Measurements from ENCODE around the gene SLC8A1.

The SLC8A1 gene

DNA sequence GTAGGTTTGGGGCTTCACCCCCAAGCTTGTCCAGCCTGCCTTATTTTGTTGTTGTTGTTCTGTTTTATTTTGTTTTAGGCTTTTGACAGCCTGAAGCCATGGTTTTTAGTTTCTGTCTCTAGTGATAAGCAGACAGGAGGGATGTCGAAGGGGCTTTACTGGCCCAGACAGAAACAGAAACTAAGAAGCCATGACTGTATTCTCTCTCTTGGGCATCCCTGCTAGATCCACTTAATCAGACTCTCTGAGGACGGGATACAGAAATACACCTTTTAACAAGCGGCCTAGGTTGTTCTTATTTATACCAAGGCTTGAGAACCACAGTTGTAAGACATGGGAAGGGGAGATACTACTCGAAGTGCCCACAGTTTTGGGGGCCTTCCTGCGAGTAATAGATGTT is 330.9 kb downstream of the SLC8A1 start:
- DNase-seq (ENCODE audit: low read depth in 2 of 3, low spot score in 1 of 3): no peak

DNA sequence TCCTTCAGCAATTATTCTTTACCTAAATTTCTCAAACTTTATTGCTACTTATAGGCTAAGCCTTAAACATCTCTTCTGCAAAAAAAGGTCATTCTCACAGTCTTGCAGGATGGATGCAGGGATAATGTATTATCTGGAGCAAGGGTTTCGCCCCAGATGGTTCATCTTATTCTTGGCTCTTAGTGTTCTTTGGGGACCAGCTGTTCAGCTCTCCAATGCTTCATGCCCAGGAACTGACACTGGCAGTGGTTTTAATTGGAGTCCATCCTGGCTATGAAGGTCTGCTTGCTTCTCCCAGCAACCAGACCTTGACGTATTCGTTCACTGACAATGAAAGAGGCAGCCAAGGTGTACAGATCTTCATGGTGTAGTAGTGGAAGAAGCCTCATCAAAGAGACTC is 331.9 kb downstream of the SLC8A1 start:
- no peak for DNase-seq (ENCODE audit: low read depth in 2 of 3, low spot score in 1 of 3)

- no peak for DNase-seq (ENCODE audit: low read depth in 2 of 3, low spot score in 1 of 3)
Measured at GRCh38 chr2:40118622-40119021, 333.3 kb downstream of the SLC8A1 start.

DNA sequence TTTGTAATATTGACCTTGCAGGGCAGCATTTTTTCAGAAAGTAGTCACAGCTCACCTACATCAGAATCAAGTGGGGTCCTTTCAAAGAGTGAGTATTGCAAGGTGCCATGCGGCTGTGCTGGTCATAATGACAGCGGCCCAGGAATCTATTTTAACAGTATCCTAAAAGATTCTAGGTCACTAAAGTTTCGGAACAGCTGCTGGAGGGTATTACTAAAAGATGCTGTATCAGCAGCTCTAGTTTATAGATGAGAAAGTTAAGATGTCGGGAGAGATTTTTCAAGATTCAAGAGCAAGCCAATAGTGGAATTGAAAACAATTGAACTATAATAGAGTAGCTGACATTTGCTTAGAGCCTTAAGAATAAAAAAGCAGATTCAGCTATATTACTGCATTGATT is 336.0 kb downstream of the SLC8A1 start:
- DNase-seq (ENCODE audit: low read depth in 2 of 3, low spot score in 1 of 3): no peak

GRCh38 chr2:40115348-40115747 is 336.5 kb downstream of the SLC8A1 start:
- no peak for DNase-seq (ENCODE audit: low read depth in 2 of 3, low spot score in 1 of 3)

DNA sequence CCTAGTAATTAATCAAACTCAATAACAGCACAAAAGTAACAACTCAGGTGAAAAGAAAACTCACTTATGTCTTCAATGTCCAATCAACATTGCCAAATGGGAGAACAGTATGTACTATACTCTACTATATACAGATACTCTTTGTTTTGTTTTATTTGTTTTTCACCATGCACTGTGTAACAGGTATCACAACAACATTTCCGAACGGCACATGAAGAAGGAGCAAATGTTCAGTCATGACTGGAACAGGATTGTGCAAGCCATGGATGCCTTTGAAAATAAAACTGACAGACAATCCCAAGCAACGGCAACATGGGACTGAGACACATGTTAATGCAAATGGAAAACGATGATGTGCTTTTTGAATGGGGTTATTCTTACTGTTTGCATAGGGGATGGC is 337.9 kb downstream of the SLC8A1 start:
- no peak for DNase-seq (ENCODE audit: low read depth in 2 of 3, low spot score in 1 of 3)

DNA sequence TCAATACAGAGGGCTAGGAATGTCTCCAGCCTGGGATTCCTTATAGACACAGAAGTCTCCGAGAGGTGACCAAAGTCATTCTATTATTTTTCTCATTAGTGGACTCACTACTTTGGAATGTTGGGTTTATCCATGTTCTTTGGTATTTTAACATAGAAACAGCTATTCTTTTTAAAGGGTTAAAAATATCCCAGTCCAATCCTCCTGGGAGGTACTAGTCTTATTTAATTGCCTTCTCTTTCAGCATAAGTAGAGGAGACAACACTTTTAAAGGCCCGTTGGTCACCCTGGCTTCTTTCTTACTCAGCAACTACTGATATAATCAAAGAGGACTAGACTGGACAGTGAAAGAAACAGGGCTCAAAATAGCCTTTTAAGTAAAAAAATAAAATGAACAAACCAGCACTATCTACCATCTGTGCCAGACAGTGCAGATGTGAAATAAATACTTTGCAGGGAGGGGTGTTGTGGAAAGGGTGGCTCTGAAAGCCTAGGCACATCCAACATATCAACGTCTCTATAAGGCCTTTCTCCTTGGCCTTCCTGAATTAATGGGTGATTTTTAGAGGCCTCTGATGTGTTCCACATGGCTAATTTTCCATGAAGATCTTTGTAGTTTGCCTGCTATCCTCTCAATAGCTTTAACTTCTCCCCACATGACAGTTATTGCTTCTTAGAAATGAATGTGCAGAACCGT is 338.5 kb downstream of the SLC8A1 start:
- no peak for DNase-seq (ENCODE audit: low read depth in 2 of 3, low spot score in 1 of 3)

DNA sequence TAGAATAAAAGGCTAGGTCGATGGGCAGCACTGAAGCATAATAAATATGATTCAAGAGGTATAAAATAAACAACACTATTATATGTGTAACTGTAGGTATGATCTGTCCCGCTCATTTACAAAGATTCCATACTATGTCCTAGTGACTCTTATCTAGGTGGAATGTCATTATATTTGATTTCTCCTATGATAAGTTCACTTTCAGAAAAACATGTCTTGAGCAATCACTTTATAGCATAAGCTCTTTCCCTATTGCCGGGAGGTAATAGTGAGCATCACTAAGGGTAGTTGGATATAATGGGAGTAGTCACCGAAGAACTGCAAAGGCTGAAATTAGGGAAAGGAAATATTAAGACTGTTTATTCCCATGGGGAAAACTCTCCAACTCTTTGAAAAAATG is 342.5 kb downstream of the SLC8A1 start:
- no peak for DNase-seq (ENCODE audit: low read depth in 2 of 3, low spot score in 1 of 3)

DNA sequence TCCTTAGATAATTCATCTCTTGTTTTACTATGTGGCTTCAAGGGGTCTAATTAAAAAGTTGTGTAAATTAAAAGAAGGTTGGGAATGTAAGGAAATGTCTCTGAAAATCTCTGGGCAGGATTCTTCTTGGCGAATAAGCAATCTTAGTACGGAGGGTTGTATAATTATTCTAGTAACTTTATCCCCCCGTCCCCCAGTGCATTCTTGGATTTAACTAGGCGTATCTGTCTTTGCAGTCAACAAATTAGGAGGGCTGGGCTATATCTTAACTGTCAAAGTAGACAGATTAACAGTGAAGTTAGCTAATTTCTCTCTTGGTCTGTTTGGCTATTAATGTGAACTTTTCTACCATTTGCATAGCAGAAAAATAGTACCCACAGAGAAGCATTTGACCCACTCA is 343.0 kb downstream of the SLC8A1 start:
- DNase-seq (ENCODE audit: low read depth in 2 of 3, low spot score in 1 of 3): no peak

GRCh38 chr2:40106061-40106460 is 345.8 kb downstream of the SLC8A1 start:
- DNase-seq (ENCODE audit: low read depth in 2 of 3, low spot score in 1 of 3): no peak

DNA sequence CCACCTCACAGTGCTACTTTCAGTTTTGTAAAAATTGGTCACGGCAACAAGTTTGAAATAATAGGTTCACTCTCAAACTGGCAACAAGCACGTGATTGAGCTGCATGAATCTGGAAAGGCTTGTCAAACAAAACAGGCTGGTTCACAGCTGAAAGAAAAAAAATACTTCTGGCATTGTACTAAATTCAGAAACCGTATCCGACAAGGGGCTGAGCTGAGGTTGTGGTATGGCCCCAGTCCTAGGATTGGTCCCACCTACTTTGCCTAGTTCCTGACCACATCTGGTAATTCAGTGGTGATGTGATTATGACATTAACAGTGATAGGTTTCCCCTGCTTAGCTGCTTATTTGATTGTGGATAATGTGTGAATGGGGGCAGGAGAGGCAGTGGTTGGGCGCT is 346.3 kb downstream of the SLC8A1 start:
- DNase-seq (ENCODE audit: low read depth in 2 of 3, low spot score in 1 of 3): no peak

- no peak for DNase-seq (ENCODE audit: low read depth in 2 of 3, low spot score in 1 of 3)
Measured at GRCh38 chr2:40103590-40103989, 348.3 kb downstream of the SLC8A1 start.

- no peak for DNase-seq (ENCODE audit: low read depth in 2 of 3, low spot score in 1 of 3)
Measured at GRCh38 chr2:40103163-40103562, 348.7 kb downstream of the SLC8A1 start.

- no peak for DNase-seq (ENCODE audit: low read depth in 2 of 3, low spot score in 1 of 3)
Measured at GRCh38 chr2:40102447-40102846, 349.4 kb downstream of the SLC8A1 start.

DNA sequence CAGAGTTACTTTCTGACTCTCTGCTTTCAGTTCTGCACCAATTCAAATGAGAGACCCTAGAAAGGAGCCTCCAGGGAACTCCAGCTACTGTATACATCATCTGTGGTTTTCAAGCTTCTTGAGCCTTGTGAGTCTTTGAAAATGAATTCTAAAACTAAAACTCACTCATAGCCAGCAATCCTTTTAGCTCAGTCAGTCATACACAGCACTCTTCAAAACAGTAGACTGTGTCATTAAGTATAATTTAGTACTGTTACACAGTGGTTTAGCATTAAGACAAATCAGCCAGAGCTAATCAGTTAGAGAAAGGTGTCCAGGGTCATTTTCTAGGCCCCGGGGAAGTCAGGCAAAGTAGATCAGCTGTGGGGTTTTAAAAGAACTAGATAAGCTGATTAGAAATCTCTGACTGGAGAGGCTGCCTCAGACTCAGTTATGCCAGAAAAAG is 350.7 kb downstream of the SLC8A1 start:
- no peak for DNase-seq (ENCODE audit: low read depth in 2 of 3, low spot score in 1 of 3)

- no peak for DNase-seq (ENCODE audit: low read depth in 2 of 3, low spot score in 1 of 3)
Measured at GRCh38 chr2:40100676-40101075, 351.2 kb downstream of the SLC8A1 start.

DNA sequence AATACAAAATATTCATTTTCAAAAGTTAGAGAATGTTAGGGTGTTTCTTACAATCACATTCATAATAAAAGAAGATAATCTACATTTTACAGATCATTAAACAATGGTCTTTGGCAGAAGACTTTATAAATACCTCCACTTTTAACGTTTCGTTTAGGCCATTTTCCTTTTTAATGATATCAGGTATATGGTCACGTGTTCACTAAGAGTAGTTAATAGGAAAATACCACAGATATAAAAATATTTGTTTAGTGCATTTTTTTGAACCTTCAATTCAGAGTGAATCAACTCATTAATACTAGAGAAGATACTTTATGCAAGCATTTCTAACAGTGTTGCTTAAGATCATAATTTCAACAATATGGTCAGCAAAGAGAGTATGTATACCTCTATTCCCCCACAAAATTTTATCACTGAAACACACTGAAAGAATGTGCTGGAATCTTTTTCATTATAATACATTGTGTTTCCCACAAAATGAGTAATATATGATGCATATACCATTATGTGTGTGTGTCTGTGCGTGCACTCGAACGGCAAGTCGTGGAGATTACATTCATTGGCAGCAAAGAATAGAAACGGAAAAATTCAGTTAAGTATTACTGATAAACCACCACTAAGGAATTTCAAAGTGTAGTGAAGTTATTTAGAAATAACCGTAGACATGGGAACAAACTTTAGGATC is 353.0 kb downstream of the SLC8A1 start:
- no peak for DNase-seq (ENCODE audit: low read depth in 2 of 3, low spot score in 1 of 3)

DNA sequence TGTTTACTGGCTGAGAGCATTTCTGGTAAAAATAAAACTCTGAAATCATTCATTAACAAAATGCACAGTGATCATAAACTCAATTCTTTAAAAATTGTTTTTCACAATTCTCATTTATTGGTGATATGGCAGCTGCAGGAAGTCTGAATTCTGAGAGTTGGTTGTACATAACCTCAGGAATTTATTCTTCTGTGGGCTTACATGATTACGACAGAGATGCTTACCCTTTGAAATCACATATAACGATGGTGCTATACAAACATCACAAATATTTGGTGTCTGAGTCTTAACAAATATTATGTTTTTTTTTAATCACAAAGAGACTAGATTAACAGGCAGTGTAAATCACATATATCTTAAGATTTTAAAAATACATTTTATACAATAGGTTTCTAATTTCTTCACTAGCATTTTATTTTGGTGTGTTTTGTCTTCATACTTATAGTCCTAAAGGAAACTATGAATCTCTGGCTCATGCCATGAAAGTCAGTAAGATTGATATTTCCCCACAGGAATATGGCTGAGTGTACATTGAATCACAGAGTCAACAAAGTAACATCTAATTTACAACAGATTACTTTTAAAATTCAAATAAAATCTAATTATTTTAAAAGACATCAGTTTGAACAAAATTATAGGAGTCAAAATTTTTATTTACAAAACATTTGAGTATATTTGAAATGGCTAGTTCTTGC is 354.1 kb downstream of the SLC8A1 start:
- DNase-seq (ENCODE audit: low read depth in 2 of 3, low spot score in 1 of 3): no peak

DNA sequence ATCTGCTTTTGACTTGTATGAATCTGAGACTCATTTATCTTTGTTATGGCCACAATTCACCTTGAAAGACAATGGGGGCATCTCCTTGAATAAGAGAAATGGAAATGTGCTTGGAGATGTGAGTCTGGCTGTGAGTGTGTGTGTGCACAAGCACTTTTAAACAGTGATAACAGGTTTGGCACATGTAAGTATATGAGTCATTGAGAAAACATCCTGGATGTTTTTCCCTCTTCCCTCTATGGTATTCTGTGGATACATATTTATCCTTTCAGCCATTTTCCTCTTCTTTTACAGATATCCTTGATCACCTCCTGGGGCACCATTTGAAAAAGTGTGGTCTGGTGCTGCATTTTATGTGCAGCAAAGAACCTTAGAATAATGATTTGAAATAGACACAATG is 355.5 kb downstream of the SLC8A1 start:
- no peak for DNase-seq (ENCODE audit: low read depth in 2 of 3, low spot score in 1 of 3)

- no peak for DNase-seq (ENCODE audit: low read depth in 2 of 3, low spot score in 1 of 3)
Measured at GRCh38 chr2:40095000-40095399, 356.9 kb downstream of the SLC8A1 start.

GRCh38 chr2:40094451-40094850 is 357.4 kb downstream of the SLC8A1 start:
- no peak for DNase-seq (ENCODE audit: low read depth in 2 of 3, low spot score in 1 of 3)

DNA sequence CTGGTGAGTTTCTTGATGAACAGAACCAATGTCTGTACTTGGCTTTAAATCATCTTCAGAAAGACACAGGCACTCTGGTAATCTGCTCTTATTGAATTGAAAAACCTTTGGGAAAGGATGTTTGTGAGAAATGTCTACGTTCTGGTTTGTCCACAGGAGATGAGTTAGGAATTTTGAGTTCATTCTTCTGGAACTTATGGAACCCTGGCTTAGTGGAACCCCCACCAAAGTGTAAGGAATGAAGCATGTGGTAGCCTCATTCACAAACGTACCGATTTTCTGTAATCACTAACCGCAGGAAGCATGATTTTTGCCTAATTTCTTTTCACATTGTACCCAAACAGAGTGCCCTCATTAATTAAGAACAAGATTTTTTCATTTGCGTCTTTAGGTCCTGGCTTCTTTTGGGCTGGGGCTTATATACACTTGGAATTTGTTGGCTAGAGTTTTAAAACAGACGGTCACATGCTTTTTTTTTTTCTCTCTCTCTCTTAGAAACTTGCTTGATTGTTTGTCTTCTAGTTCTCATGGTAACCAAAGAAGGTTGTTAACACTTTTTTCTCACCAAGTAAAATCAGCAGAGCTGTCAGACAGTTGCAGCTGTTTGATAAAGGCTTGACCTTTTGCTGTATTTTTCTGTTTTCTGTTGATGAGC is 358.7 kb downstream of the SLC8A1 start:
- no peak for DNase-seq (ENCODE audit: low read depth in 2 of 3, low spot score in 1 of 3)

Measured in stimulated activated CD4-positive, alpha-beta T cell treated with anti-CD3 and anti-CD28 coated beads, Interleukin-12 subunit alpha, Interleukin-12 subunit beta, amount 100 ng/mL, for 48 hours (primary cell).